Measurements from ENCODE around the gene OTUD7B. TPM values are rescaled to one million over a fixed set of nuclear protein-coding genes. Genes with fewer than 3 reads are reported as not detected.
"Not testable (repeated sequence)": the region's sequence is repeated elsewhere in the genome, so short reads cannot be mapped to it uniquely, and the experiment has no call there.

Gene OTUD7B
- total RNA-seq (10 to 100 TPM; 14.4 to 45.7 (median 24.4) TPM), polyA plus RNA-seq (10 to 100 TPM in 2 of 3 donors, 1 to 10 TPM in 1; 5.7 to 18.4 (median 10.2) TPM)
- long read RNA-seq, donor 1, full-length matches to known transcripts, result 1 of 1 reads
- long read RNA-seq, donor 1, partial matches to known transcripts, result 0 of 1 reads
- long read RNA-seq, donor 1, other reads (novel, unspliced or antisense), result 0 of 1 reads
- long read RNA-seq, donor 2, result 0 reads
- long read RNA-seq, donor 3, result 0 reads
- long read RNA-seq, donor 4, partial matches to known transcripts, result 0 of 11 reads
- long read RNA-seq, donor 4, other reads (novel, unspliced or antisense), result 11 of 11 reads
- long read RNA-seq, donor 5, full-length matches to known transcripts, result 2 of 15 reads
- long read RNA-seq, donor 5, partial matches to known transcripts, result 7 of 15 reads
- long read RNA-seq, donor 5, other reads (novel, unspliced or antisense), result 6 of 15 reads
- long read RNA-seq, donor 6, partial matches to known transcripts, result 0 of 1 reads
- long read RNA-seq, donor 6, other reads (novel, unspliced or antisense), result 1 of 1 reads
- long read RNA-seq, donor 7, result 0 reads
- long read RNA-seq, donor 8, full-length matches to known transcripts, result 1 of 1 reads
- long read RNA-seq, donor 8, partial matches to known transcripts, result 0 of 1 reads
- long read RNA-seq, donor 8, other reads (novel, unspliced or antisense), result 0 of 1 reads
- long read RNA-seq, donor 9, result 0 reads
- long read RNA-seq, donor 10, result 0 reads

DNA sequence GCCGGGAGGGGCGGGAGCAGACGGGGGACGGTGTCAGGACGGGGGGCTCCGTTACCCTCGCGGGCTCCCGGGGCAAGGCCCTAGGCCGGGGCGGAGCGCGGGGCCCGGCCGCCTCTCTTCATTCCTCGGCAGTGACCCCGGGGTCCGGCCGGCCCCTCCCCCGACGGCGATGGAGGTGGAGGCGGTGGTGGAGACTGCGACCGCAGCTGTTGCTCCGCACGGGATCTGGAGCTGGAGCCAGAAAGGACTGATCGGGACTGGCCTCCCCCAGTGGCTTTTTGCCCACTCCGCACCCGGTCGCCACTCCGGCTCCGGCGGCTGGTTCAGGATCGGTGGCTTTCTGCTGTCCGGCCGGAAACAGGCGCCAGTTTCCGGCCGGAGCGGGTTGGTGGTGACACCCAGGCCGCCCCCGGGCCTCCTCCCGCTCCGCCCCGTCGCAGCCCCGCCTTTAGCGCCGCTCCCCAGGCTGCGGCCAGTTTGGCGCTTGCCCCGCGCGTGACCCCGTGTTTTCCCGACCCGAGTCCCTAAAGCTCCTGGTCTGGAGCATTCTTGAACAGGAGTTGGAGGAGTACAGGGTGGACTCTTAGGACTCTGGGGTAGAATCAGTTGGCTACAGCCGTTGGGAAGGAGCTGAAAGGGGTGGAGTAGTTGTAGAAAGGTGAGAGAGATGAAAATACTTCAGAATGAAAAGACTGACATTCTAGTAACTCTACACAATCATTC lies at the start of gene OTUD7B:
Gene OTUD7B (minus strand): TSS at position 334 of the 723 bp plus-strand sequence. CDS start 33,216 bp downstream, outside the sequence.
- DNase-seq, result peak; percentile 87 to 91 (median 89)
- no peaks in the 10 kb centered on the region for H3K36me3 ChIP-seq (replicated peaks in 1 of 2)
- TF ChIP-seq, protein P1, sequence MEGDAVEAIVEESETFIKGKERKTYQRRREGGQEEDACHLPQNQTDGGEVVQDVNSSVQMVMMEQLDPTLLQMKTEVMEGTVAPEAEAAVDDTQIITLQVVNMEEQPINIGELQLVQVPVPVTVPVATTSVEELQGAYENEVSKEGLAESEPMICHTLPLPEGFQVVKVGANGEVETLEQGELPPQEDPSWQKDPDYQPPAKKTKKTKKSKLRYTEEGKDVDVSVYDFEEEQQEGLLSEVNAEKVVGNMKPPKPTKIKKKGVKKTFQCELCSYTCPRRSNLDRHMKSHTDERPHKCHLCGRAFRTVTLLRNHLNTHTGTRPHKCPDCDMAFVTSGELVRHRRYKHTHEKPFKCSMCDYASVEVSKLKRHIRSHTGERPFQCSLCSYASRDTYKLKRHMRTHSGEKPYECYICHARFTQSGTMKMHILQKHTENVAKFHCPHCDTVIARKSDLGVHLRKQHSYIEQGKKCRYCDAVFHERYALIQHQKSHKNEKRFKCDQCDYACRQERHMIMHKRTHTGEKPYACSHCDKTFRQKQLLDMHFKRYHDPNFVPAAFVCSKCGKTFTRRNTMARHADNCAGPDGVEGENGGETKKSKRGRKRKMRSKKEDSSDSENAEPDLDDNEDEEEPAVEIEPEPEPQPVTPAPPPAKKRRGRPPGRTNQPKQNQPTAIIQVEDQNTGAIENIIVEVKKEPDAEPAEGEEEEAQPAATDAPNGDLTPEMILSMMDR (IDR thresholded peaks at IDR 0.05), result peak in 2 of 6 experiments; percentile 14 to 16
- peak; percentile 55 to 85 for TF ChIP-seq POLR2A (IDR thresholded peaks at IDR 0.05)
- H3K9me3 ChIP-seq (replicated peaks in 1 of 3), result no peaks in the 10 kb centered on the region
- no peaks in the 10 kb centered on the region for H3K27me3 ChIP-seq
- intact Hi-C loops (cut with DNase I), result no loop called here
- H3K4me3 ChIP-seq, result peak within 1 kb of the TSS; percentile 30 to 91 (median 86)
- H3K4me1 ChIP-seq (replicated peaks in 1 of 2), result peaks cover 26 to 42% of the 10 kb centered on the region in 2 donors
- peak within 1 kb of the TSS; percentile 88 to 98 (median 96) for H3K27ac ChIP-seq
- WGBS, 4 donors, result 0 to 2% (median 1%) methylated on average over 17 to 59 of the region's 59 CpGs

DNA sequence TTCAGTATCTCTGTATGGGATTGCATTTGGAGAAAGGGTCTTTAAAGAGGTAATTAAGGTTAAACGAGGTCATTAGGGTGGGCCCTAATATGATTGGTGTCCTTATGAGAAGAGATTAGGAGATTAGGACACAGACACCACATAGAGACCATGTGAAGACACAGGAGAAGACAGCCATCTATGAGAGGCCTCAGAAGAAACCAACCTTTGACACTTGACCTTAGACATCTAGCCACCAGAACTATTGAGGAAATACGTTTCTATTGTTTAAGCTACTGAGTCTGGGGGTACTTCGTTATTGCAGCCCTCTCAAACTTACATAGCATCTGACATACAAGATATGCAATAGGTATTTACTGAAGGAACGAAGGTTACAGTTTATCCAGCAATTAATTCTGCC lies 49.7 kb upstream of the OTUD7B start:
- Histone ChIP-seq H3K27ac (no peak overlapping the region), H3K27me3 (no peaks in the 10 kb centered on the region)
- 72 to 83% (median 80%) methylated on average over 4 of the region's 4 CpGs for WGBS, 4 donors

DNA sequence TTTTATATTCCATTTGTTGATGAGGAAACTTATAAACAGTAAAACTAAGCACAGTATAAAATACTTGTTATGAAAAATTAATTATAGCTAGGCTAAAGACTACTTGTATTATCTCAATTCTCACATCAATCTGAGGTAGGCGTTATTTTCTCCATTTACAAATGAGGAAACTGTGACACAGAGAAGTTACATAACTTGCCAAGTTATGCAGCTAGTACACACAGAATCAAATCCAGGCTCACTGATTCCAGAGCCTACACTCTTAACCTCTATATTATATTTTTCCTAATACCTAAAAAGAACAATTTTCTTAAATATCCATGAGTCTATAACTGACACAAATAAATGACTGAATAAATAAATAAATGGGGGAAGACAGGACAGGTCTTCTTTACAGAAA lies 45.9 kb upstream of the OTUD7B start:
- Histone ChIP-seq H3K27me3 (no peaks in the 10 kb centered on the region), H3K9me3 (replicated peaks in 1 of 3) (no peaks in the 10 kb centered on the region), H3K36me3 (replicated peaks in 1 of 2) (no peaks in the 10 kb centered on the region), H3K27ac (no peak overlapping the region), H3K4me3 (no peak overlapping the region), H3K4me1 (replicated peaks in 1 of 2) (peaks cover 0 to 2% of the 10 kb centered on the region in 2 donors)
- TF ChIP-seq, protein P1 (IDR thresholded peaks at IDR 0.05), result no peak
- TF ChIP-seq POLR2A (IDR thresholded peaks at IDR 0.05), result no peak
- intact Hi-C loops (cut with DNase I), result no loop called here
- 69 to 84% (median 73%) methylated on average over 1 of the region's 1 CpG for WGBS, 4 donors
- DNase-seq, result no peak

More for the DNA sequence above, 49.7 kb upstream of the OTUD7B start:
- Histone ChIP-seq H3K4me1 (replicated peaks in 1 of 2) (peaks cover 0 to 15% of the 10 kb centered on the region in 2 donors), H3K9me3 (replicated peaks in 1 of 3) (no peaks in the 10 kb centered on the region), H3K4me3 (no peak overlapping the region), H3K36me3 (replicated peaks in 1 of 2) (no peaks in the 10 kb centered on the region)
- DNase-seq, result no peak
- TF ChIP-seq, protein P1 (IDR thresholded peaks at IDR 0.05), result no peak
- TF ChIP-seq POLR2A (IDR thresholded peaks at IDR 0.05), result no peak
- intact Hi-C loops (cut with DNase I), result no loop called here

DNA sequence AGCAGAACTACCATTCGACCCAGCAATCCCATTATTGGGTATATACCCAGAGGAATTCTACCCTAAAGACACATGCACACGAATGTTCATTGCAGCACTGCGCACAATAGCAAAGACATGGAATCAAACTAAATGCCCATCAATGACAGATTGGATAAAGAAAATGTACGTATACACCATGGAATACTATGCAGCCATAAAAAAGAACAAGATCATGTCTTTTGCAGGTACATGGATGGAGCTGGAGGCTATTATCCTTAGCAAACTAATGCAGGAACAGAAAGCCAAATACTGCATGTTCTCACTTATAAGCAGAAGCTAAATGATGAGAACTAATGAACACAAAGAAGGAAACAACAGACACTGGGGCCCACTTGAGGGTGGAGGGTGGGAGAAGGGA lies 45.0 kb upstream of the OTUD7B start:
- H3K27ac ChIP-seq; H3K9me3 ChIP-seq (replicated peaks in 1 of 3); H3K4me1 ChIP-seq (replicated peaks in 1 of 2); DNase-seq; H3K27me3 ChIP-seq; intact Hi-C loops (cut with DNase I); H3K36me3 ChIP-seq (replicated peaks in 1 of 2); H3K4me3 ChIP-seq: not testable (repeated sequence)
- 89 to 94% (median 92%) methylated on average over 4 of the region's 4 CpGs for WGBS, 4 donors

Data from adrenal gland (tissue), 19 donors.